Measurements from ENCODE around the gene ADD2.

The ADD2 gene

DNA sequence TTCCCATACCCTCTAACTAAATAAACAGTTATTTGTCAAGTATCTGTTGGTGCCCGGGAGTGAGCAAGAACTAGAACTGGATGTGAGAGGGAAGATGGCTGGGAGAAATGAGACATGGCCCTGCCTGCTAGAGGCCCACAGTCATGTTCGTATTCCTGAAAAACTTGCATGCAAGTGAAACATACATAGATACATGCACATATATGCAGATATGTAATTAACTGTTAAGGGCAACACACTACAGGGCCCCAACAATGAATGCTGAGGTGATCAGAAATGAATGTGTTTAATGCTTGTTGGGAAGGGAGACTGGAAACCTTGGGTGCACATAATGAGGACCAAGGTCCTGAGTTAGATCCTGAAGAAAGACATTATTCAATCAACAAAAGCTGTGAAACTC lies 49.8 kb downstream of the ADD2 start:
- POLR2A ChIA-PET, result no interaction called here
- no peak for DNase-seq (ENCODE audit: extremely low spot score)
- CTCF ChIA-PET, result no interaction called here
- TF ChIP-seq ARNT (IDR thresholded peaks at IDR 0.05), result no peak
- TF ChIP-seq HDGF (IDR thresholded peaks at IDR 0.05; ENCODE audit: borderline replicate concordance), result no peak
- TF ChIP-seq CTBP1 (IDR thresholded peaks at IDR 0.05; ENCODE audit: borderline replicate concordance), result no peak
- TF ChIP-seq NFRKB (IDR thresholded peaks at IDR 0.05), result no peak
- no peak for TF ChIP-seq ZNF384 (IDR thresholded peaks at IDR 0.05)
- no peak for TF ChIP-seq FOXA1 (IDR thresholded peaks at IDR 0.05)
- TF ChIP-seq TARDBP (IDR thresholded peaks at IDR 0.05), result no peak
- TF ChIP-seq ELF4 (IDR thresholded peaks at IDR 0.05), result no peak
- TF ChIP-seq BHLHE40 (IDR thresholded peaks at IDR 0.05; ENCODE audit: borderline replicate concordance), result no peak
- no peak for TF ChIP-seq SP1 (IDR thresholded peaks at IDR 0.05)
- TF ChIP-seq LEF1 (IDR thresholded peaks at IDR 0.05; ENCODE audit: borderline replicate concordance), result no peak
- TF ChIP-seq FOXK2 (IDR thresholded peaks at IDR 0.05), result no peak
- no peak for TF ChIP-seq L3MBTL2 (conservative IDR thresholded peaks at IDR 0.05)
- no peak for TF ChIP-seq FOXM1 (IDR thresholded peaks at IDR 0.05; ENCODE audit: borderline replicate concordance)
- TF ChIP-seq SUZ12 (IDR thresholded peaks at IDR 0.05), result no peak
- TF ChIP-seq, protein P1, sequence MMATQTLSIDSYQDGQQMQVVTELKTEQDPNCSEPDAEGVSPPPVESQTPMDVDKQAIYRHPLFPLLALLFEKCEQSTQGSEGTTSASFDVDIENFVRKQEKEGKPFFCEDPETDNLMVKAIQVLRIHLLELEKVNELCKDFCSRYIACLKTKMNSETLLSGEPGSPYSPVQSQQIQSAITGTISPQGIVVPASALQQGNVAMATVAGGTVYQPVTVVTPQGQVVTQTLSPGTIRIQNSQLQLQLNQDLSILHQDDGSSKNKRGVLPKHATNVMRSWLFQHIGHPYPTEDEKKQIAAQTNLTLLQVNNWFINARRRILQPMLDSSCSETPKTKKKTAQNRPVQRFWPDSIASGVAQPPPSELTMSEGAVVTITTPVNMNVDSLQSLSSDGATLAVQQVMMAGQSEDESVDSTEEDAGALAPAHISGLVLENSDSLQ (IDR thresholded peaks at IDR 0.05), result no peak

DNA sequence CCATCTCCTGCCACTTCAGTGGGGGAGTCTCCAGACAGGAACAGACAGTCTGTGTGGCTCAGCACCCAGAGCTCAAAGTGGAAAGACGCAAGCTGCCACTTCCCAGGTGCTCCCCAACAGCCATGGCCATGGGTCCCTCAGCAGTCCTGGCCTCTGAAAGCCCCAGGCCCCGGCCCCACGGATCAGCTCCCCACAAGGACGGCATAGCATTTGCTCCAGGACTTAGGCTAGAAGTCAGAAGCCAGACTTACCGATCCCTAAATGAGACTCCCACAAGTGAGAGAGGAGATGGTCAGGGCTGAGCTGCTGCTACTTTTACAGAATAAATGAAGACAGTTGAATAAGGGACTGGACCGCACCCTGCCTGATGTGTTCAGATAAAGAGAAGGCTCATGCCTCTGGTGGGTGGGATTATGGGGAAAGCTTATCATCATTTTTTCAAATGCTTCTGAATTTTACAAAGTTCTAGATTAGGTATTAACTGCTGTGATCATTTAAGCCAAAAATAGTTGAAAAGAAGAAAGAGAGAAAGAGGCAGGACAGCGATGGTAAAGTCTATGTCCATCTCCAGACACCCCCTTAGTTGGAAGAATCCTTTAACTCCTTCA lies 50.5 kb downstream of the ADD2 start:
- ChIA-PET POLR2A (no interaction called here), CTCF (no interaction called here)
- TF ChIP-seq ELF4 (IDR thresholded peaks at IDR 0.05), result no peak
- no peak for TF ChIP-seq ZNF384 (IDR thresholded peaks at IDR 0.05)
- no peak for TF ChIP-seq NFRKB (IDR thresholded peaks at IDR 0.05)
- no peak for TF ChIP-seq HDGF (IDR thresholded peaks at IDR 0.05; ENCODE audit: borderline replicate concordance)
- no peak for TF ChIP-seq FOXM1 (IDR thresholded peaks at IDR 0.05; ENCODE audit: borderline replicate concordance)
- TF ChIP-seq FOXA1 (IDR thresholded peaks at IDR 0.05), result no peak
- TF ChIP-seq SUZ12 (IDR thresholded peaks at IDR 0.05), result no peak
- TF ChIP-seq CTBP1 (IDR thresholded peaks at IDR 0.05; ENCODE audit: borderline replicate concordance), result no peak
- TF ChIP-seq BHLHE40 (IDR thresholded peaks at IDR 0.05; ENCODE audit: borderline replicate concordance), result no peak
- no peak for TF ChIP-seq ARNT (IDR thresholded peaks at IDR 0.05)
- TF ChIP-seq FOXK2 (IDR thresholded peaks at IDR 0.05), result no peak
- TF ChIP-seq LEF1 (IDR thresholded peaks at IDR 0.05; ENCODE audit: borderline replicate concordance), result no peak
- TF ChIP-seq, protein P1 (IDR thresholded peaks at IDR 0.05), result no peak
- no peak for TF ChIP-seq L3MBTL2 (conservative IDR thresholded peaks at IDR 0.05)
- TF ChIP-seq TARDBP (IDR thresholded peaks at IDR 0.05), result no peak
- TF ChIP-seq SP1 (IDR thresholded peaks at IDR 0.05), result no peak
- no peak for DNase-seq (ENCODE audit: extremely low spot score)

DNA sequence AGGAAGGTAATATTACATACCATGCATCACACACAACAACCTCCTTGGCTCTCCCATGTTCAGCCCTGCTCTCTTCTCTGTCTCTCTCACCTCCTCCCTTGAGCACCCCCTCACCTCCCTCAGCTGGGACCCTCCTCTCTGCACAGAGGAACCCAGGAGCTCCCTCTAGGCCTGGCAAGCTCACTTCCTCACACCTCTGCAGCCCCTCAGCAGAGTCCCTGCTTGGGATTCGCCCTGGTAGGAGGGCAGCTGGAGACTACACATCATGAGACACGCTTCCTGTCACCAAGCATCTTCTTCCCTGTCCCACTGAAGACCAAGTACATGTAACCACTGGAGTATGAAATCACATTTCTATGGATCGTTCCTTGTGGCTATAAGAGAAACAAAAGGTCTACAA lies 51.0 kb downstream of the ADD2 start:
- ChIA-PET CTCF (no interaction called here), POLR2A (no interaction called here)
- no peak for DNase-seq (ENCODE audit: extremely low spot score)
- no peak for TF ChIP-seq BHLHE40 (IDR thresholded peaks at IDR 0.05; ENCODE audit: borderline replicate concordance)
- TF ChIP-seq HDGF (IDR thresholded peaks at IDR 0.05; ENCODE audit: borderline replicate concordance), result no peak
- TF ChIP-seq ZNF384 (IDR thresholded peaks at IDR 0.05), result no peak
- no peak for TF ChIP-seq LEF1 (IDR thresholded peaks at IDR 0.05; ENCODE audit: borderline replicate concordance)
- no peak for TF ChIP-seq L3MBTL2 (conservative IDR thresholded peaks at IDR 0.05)
- TF ChIP-seq FOXM1 (IDR thresholded peaks at IDR 0.05; ENCODE audit: borderline replicate concordance), result no peak
- no peak for TF ChIP-seq ELF4 (IDR thresholded peaks at IDR 0.05)
- no peak for TF ChIP-seq FOXK2 (IDR thresholded peaks at IDR 0.05)
- no peak for TF ChIP-seq ARNT (IDR thresholded peaks at IDR 0.05)
- no peak for TF ChIP-seq NFRKB (IDR thresholded peaks at IDR 0.05)
- no peak for TF ChIP-seq FOXA1 (IDR thresholded peaks at IDR 0.05)

DNA sequence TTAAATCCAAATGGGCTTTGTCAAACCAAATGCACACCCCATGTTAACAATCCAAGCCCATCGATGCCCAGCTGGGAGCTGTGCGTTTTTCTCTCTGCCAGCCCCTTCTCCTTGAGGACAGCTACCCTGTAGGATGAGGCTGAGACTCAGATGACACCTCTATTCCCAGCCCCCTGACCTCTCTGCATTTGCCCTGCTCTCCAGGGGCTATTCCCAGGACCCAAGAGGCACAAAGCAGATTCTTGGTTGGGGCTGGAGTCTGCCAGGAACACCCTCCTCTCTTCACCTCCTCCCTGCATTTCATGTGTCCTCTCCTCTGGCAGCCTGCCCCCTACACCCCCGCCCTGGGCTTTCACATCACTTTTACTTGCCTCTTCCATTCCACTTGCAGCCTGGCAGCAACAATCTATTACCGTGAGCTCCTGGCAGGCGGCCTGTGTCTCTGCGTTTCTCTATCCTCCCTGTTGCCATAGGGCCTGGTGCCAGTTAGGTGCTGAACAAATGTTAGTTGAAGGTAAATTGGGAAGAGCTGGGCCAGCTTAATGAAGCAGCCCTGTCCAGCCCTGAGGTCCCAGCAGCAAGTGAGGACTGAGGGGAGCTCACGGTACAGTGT lies 51.8 kb downstream of the ADD2 start:
- TF ChIP-seq FOXK2 (IDR thresholded peaks at IDR 0.05), result no peak
- no peak for TF ChIP-seq FOXA1 (IDR thresholded peaks at IDR 0.05)
- TF ChIP-seq, protein P1 (IDR thresholded peaks at IDR 0.05), result no peak
- no peak for TF ChIP-seq HDGF (IDR thresholded peaks at IDR 0.05; ENCODE audit: borderline replicate concordance)
- TF ChIP-seq ARNT (IDR thresholded peaks at IDR 0.05), result no peak
- TF ChIP-seq LEF1 (IDR thresholded peaks at IDR 0.05; ENCODE audit: borderline replicate concordance), result no peak
- TF ChIP-seq TARDBP (IDR thresholded peaks at IDR 0.05), result no peak
- TF ChIP-seq SUZ12 (IDR thresholded peaks at IDR 0.05), result no peak
- no peak for TF ChIP-seq BHLHE40 (IDR thresholded peaks at IDR 0.05; ENCODE audit: borderline replicate concordance)
- no peak for TF ChIP-seq FOXM1 (IDR thresholded peaks at IDR 0.05; ENCODE audit: borderline replicate concordance)
- TF ChIP-seq NFRKB (IDR thresholded peaks at IDR 0.05), result no peak
- no peak for DNase-seq (ENCODE audit: extremely low spot score)
- ChIA-PET POLR2A (no interaction called here), CTCF (no interaction called here)

DNA sequence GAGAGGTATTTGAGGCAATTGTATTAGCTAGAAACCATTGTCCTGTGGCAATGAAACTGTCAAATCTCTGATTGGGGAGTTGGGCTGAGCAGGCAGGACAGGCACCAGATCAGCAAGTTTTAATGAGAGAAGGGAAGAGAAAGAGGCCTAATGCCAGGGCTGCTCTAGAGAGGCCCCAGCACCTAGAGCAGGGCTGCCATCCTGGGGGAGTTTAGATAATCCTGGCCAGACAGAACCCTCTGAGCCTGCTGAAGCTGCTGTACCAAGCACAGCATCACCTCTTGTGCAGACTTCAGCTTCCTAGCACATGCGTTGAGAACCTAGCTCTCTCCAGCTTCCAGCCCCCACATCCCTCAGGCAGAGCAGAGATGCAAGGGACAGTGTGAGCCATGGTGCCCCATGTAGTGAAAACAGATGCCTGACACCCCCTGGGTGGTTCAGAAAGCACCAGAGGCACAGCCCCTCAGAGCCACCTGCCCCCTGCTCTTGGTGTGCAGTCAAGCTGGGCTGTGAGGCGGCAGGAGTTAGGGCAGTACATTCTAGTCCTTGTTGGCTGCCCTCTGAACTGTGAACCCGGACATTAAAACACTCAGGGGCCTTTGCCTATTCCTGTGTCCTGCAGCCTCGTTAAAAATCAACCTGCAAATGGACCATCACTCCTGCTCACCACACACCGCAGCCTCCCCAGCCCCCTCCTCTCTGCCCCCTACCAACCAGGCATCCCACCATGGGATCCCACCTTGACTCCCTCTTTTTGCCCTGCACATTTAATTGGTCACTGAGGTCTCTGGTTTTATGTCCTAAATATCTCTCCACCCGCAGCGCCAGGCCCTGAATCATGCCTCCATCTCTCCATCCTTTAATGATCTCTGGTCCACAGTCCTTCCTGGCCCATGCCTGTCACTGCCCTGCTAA lies 52.7 kb downstream of the ADD2 start:
- no peak for TF ChIP-seq BHLHE40 (IDR thresholded peaks at IDR 0.05; ENCODE audit: borderline replicate concordance)
- TF ChIP-seq, protein P1 (IDR thresholded peaks at IDR 0.05), result no peak
- TF ChIP-seq SUZ12 (IDR thresholded peaks at IDR 0.05), result no peak
- TF ChIP-seq L3MBTL2 (conservative IDR thresholded peaks at IDR 0.05), result no peak
- no peak for TF ChIP-seq ZNF384 (IDR thresholded peaks at IDR 0.05)
- no peak for DNase-seq (ENCODE audit: extremely low spot score)
- ChIA-PET POLR2A (no interaction called here), CTCF (no interaction called here)
